Measurements from ENCODE around the gene ROGDI.

Gene ROGDI

GRCh38 chr16:4847774-4848587 is 45.5 kb upstream of the ROGDI start:
- H3K36me3 ChIP-seq (ENCODE audit: control insufficient read depth in 2 of 2, insufficient read depth in 1 of 2, low read length in 2 of 2): peaks cover 12 to 30% of the 10 kb centered on the region in 2 experiments
- ChIA-PET POLR2A (interaction anchor here (0.9 to 2.8 kb wide), 8 partner anchors 14 to 114 kb away, joined by 3 to 8 read pairs (median 4); partner anchors contain the start of genes ANKS3, DNAAF8, ROGDI and SEC14L5), CTCF (interaction anchor here (1.0 kb wide), 1 partner anchor 108 kb away, joined by 3 read pairs; no protein-coding TSS in a partner anchor)
- peak overlapping the region; percentile 78 for H3K27ac ChIP-seq (ENCODE audit: extremely low read depth, low read depth, low read length)
- peak overlapping the region; percentile 79 for H3K4me3 ChIP-seq (ENCODE audit: low read depth, low read length)
- H3K4me1 ChIP-seq (ENCODE audit: control insufficient read depth, insufficient read depth, low read length): peaks cover 11% of the 10 kb centered on the region
- TF ChIP-seq ZBTB17 (tag by site-specific recombination; IDR thresholded peaks at IDR 0.05) (0 out of 2 replicates have a peak, but pooled peaks have one; percentile 47), ZBTB8A (tag by site-specific recombination; IDR thresholded peaks at IDR 0.05) (0 out of 2 replicates have a peak, but pooled peaks have one; percentile 16), ZNF223 (tag by site-specific recombination; IDR thresholded peaks at IDR 0.05) (no peak), ZEB2 (tag by site-specific recombination; IDR thresholded peaks at IDR 0.05) (0 out of 2 replicates have a peak, but pooled peaks have one; percentile 6), ZBTB26 (tag by site-specific recombination; optimal IDR thresholded peaks at IDR 0.05) (peak; percentile 88), ZNF449 (tag by site-specific recombination; IDR thresholded peaks at IDR 0.05) (no peak), ZNF335 (tag by site-specific recombination; conservative IDR thresholded peaks at IDR 0.05) (peak; percentile 78), ZIC2 (tag by site-specific recombination; IDR thresholded peaks at IDR 0.05) (peak; percentile 65), ZNF670 (tag by site-specific recombination; IDR thresholded peaks at IDR 0.05; ENCODE audit: low read depth) (no peak), HIC1 (tag by site-specific recombination; IDR thresholded peaks at IDR 0.05) (no peak), ZBTB11 (tag by site-specific recombination; conservative IDR thresholded peaks at IDR 0.05; ENCODE audit: low read depth) (0 out of 2 replicates have a peak, but pooled peaks have one; percentile 25), ZNF621 (tag by site-specific recombination; IDR thresholded peaks at IDR 0.05) (no peak), ZBTB20 (tag by site-specific recombination; IDR thresholded peaks at IDR 0.05) (peak; percentile 96), ZBTB7A (tag by site-specific recombination; IDR thresholded peaks at IDR 0.05; ENCODE audit: low read depth) (no peak), GLIS1 (tag by site-specific recombination; IDR thresholded peaks at IDR 0.05) (peak; percentile 48; the same call in 1 of the 2 replicates), ZNF600 (tag by site-specific recombination; IDR thresholded peaks at IDR 0.05) (peak; percentile 71)
- no peaks in the 10 kb centered on the region for H3K9me3 ChIP-seq (ENCODE audit: control insufficient read depth, insufficient read depth, low read depth, low read length)

Measured in HEK293 (cell line).